Myocyte (in vitro differentiated cells): ENCODE measurements around the gene CDH19. TPM values are rescaled to one million over a fixed set of nuclear protein-coding genes. Genes with fewer than 3 reads are reported as not detected.

Experiments used
- DNase-seq: peaks from one replicate; pipeline ENCODE4 v3.0.0-alpha.2; 2012; ENCODE audit warnings: low read depth
- polyA plus RNA-seq: library from polyadenylated mRNA; unstranded; fragments of >200 nt; gene quantifications from one replicate; pipeline ENCODE4 v1.2.1, GENCODE V29; 2012; ENCODE audit warnings: missing spikeins
- total RNA-seq: library from RNA; depleted of rRNA; stranded (reverse); fragments of >200 nt; gene quantifications from 2 replicates; pipeline ENCODE4 v1.2.3, GENCODE V29; 2014

Gene CDH19
- not detected in 2 replicates for total RNA-seq
- polyA plus RNA-seq, result not detected

GRCh38 chr18:66603941-66604627 is at the start of gene CDH19:
CDH19 (minus strand) TSS chr18:66604090; CDS start chr18:66572204, 31,886 bp downstream.
- DNase-seq, result no peak

- DNase-seq, result no peak
These were observed 43.8 kb upstream of the CDH19 start for GRCh38 chr18:66647671-66648070.

GRCh38 chr18:66646609-66647008 is 42.7 kb upstream of the CDH19 start:
- no peak for DNase-seq

- DNase-seq, result no peak
These were observed 42.1 kb upstream of the CDH19 start for GRCh38 chr18:66645983-66646382.

- DNase-seq, result no peak
These were observed 37.2 kb upstream of the CDH19 start for GRCh38 chr18:66641056-66641455.

- no peak for DNase-seq
These were observed 36.5 kb upstream of the CDH19 start for GRCh38 chr18:66640431-66640830.

- no peak for DNase-seq
These were observed 35.2 kb upstream of the CDH19 start for GRCh38 chr18:66638856-66639629.

- DNase-seq, result no peak
These were observed 31.5 kb upstream of the CDH19 start for GRCh38 chr18:66635342-66635741.

GRCh38 chr18:66632756-66633155 is 28.9 kb upstream of the CDH19 start:
- no peak for DNase-seq

GRCh38 chr18:66630831-66631230 is 26.9 kb upstream of the CDH19 start:
- no peak for DNase-seq

GRCh38 chr18:66623821-66624220 is 19.9 kb upstream of the CDH19 start:
- DNase-seq, result no peak

- DNase-seq, result no peak
These were observed 18.1 kb upstream of the CDH19 start for GRCh38 chr18:66621816-66622576.

GRCh38 chr18:66616523-66616983 is 12.7 kb upstream of the CDH19 start:
- no peak for DNase-seq

GRCh38 chr18:66615176-66615575 is 11.3 kb upstream of the CDH19 start:
- DNase-seq, result no peak

- DNase-seq, result no peak
These were observed 3.7 kb upstream of the CDH19 start for GRCh38 chr18:66607632-66608031.

GRCh38 chr18:66601649-66602048 is 2.2 kb downstream of the CDH19 start:
- no peak for DNase-seq

- DNase-seq, result no peak
These were observed 4.7 kb downstream of the CDH19 start for GRCh38 chr18:66599190-66599589.

GRCh38 chr18:66587430-66587829 is 16.5 kb downstream of the CDH19 start:
- no peak for DNase-seq

GRCh38 chr18:66582211-66582610 is 21.7 kb downstream of the CDH19 start:
- DNase-seq, result no peak

GRCh38 chr18:66575263-66575662 is 28.6 kb downstream of the CDH19 start:
- DNase-seq, result no peak

GRCh38 chr18:66571845-66572244 is 32.0 kb downstream of the CDH19 start:
- no peak for DNase-seq

GRCh38 chr18:66566616-66567015 is 37.3 kb downstream of the CDH19 start:
- no peak for DNase-seq
